NCI-H345 treated with DMSO at 0.1 percent for 48 hours (cell line): ENCODE results near the gene SMIM1.
A peak's percentile ranks its signal among the peaks of the same experiment; 100 is the strongest.

Experiments
- DNase-seq: peaks from one replicate; lab custom pipeline; 2025; ENCODE audit not compliant: unreplicated experiment; lab: John Stamatoyannopoulos, UW

Gene SMIM1

GRCh38 chr1:3753656-3754454, 18.7 kb upstream of the SMIM1 start:
- no peak for DNase-seq

GRCh38 chr1:3756394-3756793, 16.2 kb upstream of the SMIM1 start:
- no peak for DNase-seq

DNA sequence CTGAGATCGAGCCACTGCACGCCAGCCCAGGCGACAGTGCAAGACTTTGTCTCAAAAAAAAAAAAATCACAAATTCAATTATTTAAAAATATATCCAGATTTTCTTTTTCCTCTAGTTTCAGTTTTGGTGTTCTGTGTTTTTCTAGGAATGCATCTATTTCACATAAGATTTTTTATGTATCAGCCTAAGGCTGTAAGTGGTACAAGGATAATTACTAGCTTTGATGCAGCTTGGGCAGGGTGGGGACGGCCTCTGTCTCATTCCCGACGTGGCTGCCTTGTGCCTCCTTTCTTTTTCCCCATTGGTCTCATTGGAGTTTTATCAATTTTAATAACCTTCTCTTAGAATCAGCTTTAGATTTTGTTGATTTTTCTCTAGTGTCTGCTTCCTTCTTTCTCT, 13.4 kb upstream of the SMIM1 start:
- no peak for DNase-seq

DNA sequence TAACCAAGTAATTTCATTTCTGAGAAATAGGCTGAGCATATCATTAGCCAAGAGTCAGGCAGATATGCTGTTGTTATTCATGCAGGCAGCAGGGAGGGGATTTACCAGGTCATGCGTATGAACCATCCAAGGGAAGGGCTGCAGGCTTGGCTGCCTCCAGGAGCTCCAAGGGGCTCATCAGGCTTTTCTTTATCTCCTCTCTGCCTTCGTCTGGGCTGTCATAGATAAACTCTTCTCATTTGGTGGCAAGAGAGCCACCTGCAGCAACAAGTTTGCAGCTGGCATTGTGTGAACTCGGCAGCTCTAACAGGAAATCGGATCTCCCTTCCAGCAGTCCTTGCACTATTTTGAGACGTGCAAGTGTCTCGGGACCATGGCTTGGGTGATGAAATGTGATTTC, 12.8 kb upstream of the SMIM1 start:
- DNase-seq, result no peak

GRCh38 chr1:3761296-3762010, 11.1 kb upstream of the SMIM1 start:
- DNase-seq, result no peak

- DNase-seq, result no peak
These were observed 10.2 kb upstream of the SMIM1 start for GRCh38 chr1:3762151-3762872.

- no peak for DNase-seq
These were observed 9.7 kb upstream of the SMIM1 start for GRCh38 chr1:3762873-3763228.

DNA sequence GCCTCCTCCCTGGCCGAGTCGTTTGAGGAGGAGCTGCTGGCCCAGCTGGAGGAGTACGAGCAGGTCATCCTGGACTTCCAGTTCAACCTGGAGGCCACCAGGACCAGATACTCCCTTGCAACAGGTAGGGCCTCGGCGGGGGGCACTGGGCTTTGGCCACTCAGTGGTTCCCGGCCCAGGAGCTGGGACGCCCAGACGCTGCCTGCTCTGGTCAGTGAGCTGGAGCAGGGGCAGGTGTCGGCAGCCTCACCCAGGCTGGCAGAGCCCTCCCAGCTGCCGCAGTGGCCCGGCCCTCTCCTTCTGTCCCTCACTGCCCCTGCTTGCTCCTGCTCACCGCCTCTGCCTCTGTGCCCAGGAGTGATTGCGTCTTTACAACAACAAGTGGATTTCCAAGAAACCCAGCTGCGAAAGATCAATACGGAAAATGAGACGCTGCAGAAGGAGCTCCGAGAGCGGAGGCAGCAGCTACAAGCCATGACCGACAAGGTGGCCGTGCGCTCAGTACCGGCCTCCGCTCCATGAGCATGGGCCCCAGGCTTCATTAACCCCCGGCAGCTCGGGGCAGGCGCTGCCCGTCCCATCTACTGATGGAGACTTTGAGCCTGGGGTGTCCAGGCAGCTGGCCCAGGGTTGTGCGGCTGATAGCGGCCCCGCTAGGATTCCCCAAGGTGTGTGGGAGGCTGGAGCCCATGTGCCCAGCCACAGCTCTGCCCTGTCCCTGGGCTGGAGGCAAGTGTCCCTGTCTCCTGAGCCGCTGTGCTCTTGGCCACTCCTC, 9.0 kb upstream of the SMIM1 start:
- DNase-seq, result no peak

- DNase-seq, result no peak
These were observed 5.1 kb upstream of the SMIM1 start for GRCh38 chr1:3767328-3767925.

- DNase-seq, result no peak
These were observed 3.6 kb upstream of the SMIM1 start for GRCh38 chr1:3768811-3769390.

- DNase-seq, result no peak
These were observed 2.3 kb upstream of the SMIM1 start for GRCh38 chr1:3770047-3770765.

DNA sequence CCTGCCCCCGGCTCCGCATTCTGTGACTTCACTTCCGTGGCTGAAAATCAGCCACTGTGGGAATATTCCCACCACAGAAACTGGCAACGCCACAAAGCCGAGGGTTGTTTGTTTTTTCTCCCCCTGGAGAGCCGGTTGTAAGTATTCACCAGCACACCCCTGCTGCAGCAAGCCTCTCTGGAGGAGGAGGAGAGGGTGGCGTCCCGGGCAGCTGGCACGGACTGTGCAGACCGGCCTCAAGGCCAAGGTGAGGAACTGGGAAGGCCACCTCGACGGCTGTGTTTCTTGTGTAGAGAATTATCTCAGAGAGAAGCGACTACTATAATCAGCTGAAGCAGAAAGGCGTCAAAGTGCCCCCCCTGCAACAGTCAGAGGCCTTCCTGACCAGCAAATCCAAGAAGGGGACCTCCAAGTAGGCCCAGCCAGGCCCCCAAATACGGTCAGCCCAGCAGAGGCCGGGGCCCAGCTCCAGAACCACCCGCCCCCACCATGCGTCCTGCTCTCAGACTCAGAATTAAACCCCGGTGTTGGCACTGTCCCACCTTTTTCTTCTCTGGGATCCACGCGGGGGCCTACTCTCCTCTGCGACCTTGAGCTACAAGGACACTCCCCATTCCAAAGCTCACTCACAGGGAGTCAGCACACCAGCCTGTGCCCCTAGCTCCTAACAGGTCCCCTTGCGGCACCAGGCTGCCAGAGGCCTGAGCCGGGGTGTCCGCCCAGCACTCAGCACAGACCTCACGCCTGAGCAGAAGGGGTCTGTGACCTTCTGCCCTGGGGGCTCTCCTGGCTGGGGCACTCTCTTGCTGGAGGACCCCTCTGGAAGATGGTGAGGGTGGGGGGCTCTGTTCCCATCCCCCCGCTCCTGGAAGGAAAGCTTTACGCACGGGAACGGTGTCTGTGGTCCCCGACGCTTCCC, 1.2 kb upstream of the SMIM1 start:
- no peak for DNase-seq

DNA sequence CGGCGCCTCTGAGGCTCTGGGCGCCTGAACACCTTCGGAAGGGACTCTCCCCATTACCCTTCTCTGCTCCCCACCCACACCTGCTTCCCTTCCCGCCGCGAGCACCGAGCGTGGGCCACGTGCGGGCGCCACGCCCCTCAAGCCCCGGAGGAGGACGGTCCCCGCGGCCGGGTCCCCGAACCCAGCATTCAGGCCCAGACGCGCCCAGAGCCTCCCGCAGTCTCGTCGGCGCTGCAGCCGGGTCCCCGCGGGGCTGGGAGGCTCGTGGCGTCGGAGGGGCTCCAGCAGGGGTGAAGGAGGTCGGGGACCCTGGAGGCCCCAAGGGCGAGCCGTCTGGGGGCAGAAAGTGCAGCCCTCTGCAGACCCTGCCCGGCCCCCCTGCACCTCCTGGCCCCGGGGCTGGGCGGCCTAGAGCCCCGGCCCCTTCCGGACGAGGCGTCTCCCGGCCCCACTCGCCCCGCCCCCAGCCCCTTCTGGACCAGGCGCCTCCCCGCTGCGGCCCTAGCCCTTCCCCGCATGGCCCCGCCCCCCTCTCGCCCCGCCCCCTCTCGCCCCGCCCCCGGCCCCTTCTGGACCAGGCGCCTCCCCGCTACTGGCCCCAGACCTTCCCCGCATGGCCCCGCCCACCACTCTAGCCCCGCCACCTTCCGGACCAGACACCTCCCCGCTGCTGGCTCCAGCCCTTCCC, 378 bp upstream of the SMIM1 start:
- peak; percentile 57 for DNase-seq

- DNase-seq, result no peak
These were observed 1.2 kb downstream of the SMIM1 start for GRCh38 chr1:3773572-3774275.

DNA sequence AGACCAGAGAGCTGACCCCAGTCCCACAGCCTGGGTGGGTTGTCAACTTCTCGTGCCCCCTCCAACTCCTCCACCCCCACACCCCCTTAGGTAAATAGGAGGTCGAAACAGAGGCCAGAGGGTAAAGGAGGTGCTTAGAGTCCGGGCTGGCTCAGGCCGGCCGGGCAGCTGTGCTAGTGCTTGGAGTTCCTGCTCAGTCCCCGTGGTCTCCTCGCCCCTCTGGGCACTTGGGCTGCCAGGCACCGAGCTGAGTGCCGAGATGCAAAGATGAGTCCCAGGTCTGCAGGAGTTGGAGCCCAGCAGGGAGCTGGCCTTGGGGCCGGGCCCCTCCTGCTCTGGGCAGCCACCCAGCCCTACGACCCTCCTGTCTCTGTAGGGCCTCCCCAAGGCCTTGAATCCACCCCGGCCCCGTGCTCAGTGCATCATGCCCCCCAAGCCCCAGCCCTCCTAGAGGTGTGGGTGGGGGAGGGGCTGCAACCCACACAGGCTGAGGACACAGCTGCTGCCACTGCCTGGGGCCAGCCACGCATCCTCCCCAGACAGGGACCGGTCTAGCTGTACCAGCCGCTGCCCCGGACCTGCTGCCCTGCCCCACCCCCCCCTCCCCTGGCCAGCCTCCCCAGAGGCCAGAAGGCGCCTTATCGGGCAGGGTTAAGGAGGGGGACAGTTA, 1.9 kb downstream of the SMIM1 start:
- no peak for DNase-seq

DNA sequence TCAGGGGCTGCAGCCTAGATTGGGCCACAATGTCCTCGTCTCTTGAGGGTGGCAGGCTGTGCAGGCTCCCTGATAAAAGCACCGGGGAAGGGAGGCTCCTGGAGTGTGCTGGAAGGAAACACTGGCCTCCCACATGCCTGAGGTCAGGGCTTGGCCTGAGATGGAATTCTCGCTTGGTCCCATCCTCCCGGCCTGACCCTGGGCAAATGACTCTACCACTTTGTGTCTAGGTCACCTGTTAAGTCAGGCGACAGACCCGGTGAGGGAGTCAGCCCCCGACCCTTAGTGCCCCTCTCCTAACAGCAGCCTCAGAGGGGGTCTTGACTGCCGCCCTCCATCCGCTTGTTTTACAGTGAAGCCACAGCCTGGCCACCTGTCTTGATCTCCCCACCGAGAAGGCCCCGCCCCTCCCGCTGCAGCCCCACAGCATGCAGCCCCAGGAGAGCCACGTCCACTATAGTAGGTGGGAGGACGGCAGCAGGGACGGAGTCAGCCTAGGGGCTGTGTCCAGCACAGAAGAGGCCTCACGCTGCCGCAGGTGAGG, 2.5 kb downstream of the SMIM1 start:
- no peak for DNase-seq
